KMS-11 (cell line): ENCODE data around the gene TMEM131L.

Experiments
- H2AFZ ChIP-seq: fragments of 200-600 bp; sonication (generic); 2 replicates; pipeline ENCODE4 v1.6.1; 2016; ENCODE audit warnings: antibody characterized with exemption, mixed run types, low read depth
- H3K27ac ChIP-seq: fragments of 200-600 bp; sonication (generic); 2 replicates; pipeline ENCODE4 v1.6.1; 2016; ENCODE audit warnings: mild to moderate bottlenecking, mixed run types
- H3K27me3 ChIP-seq: fragments of 200-600 bp; sonication (generic); 2 replicates; pipeline ENCODE4 v1.6.1; 2017; ENCODE audit warnings: mild to moderate bottlenecking, low read depth, mixed run types, moderate library complexity; ENCODE audit not compliant: insufficient read depth
- H3K36me3 ChIP-seq: fragments of 200-600 bp; sonication (generic); 2 replicates; pipeline ENCODE4 v1.6.1; 2017; ENCODE audit warnings: mild to moderate bottlenecking, mixed run types; ENCODE audit not compliant: insufficient read depth
- H3K4me1 ChIP-seq: fragments of 200-600 bp; sonication (generic); 2 replicates; pipeline ENCODE4 v1.6.1; 2016; ENCODE audit warnings: mild to moderate bottlenecking, low read depth, mixed run types; ENCODE audit not compliant: poor library complexity, severe bottlenecking
- H3K4me2 ChIP-seq: fragments of 200-600 bp; sonication (generic); 2 replicates; pipeline ENCODE4 v1.7.0; 2016; ENCODE audit warnings: mild to moderate bottlenecking, mixed run types
- H3K4me3 ChIP-seq: fragments of 200-600 bp; sonication (generic); IDR thresholded peaks from 2 replicates; pipeline ENCODE4 v1.6.1; 2017; ENCODE audit warnings: low read depth, low read length, mixed read lengths; ENCODE audit not compliant: insufficient read depth
- H3K79me2 ChIP-seq: fragments of 200-600 bp; sonication (generic); 2 replicates; pipeline ENCODE4 v1.6.1; 2016; ENCODE audit warnings: low read depth, mixed run types; ENCODE audit not compliant: insufficient read depth
- H3K9ac ChIP-seq: fragments of 200-600 bp; sonication (generic); 2 replicates; pipeline ENCODE4 v1.6.1; 2016; ENCODE audit warnings: mild to moderate bottlenecking, mixed run types
- H4K20me1 ChIP-seq: fragments of 200-600 bp; sonication (generic); 2 replicates; pipeline ENCODE4 v1.6.1; 2016; ENCODE audit warnings: mild to moderate bottlenecking, mixed run types; ENCODE audit not compliant: insufficient read depth
- TF ChIP-seq, protein P1 (sequence below): fragments of 200-600 bp; sonication (generic); conservative IDR thresholded peaks from 2 replicates; pipeline ENCODE4 v1.6.1; 2017; ENCODE audit warnings: low read depth, mild to moderate bottlenecking, antibody characterized with exemption, low read length, moderate library complexity, mixed read lengths

Gene TMEM131L

DNA sequence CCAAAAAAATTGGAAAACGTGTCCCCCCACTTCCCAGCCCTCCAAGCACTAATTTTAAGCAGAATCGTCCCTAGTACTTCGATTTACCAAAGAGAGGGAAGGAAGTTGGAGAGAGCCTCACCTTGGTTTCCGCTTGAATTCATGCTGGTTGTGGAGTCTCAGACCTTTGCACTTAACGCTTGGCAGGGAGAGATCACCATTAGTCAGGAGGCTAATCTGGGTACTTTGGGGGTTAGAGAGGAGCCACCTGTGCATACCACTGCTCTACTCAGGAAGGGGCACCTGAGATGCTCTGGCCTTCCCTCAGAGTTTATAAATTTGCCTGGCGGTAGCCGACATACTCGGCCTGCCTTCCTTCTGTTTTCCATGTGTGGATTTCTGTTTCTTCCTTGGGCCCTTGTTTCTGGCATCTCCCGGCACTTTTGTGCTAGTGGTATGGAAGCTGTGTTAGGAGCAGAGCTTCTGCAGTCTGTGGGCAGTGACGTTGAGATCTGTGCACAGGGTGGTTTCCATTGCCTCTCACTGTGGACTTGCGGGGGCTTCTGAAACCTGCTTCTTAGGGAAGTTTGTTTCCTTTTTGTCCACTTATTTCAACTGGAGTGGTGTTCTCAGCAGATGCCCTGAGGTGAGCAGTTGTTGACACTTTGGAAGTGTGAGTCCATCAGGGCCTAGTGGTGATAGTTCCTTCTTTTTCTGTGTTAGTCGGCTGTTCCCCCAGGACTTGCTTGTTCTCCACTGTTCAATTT, 104.2 kb downstream of the TMEM131L start:
- no peak overlapping the region for H3K9ac ChIP-seq
- no peaks in the 10 kb centered on the region for H3K27me3 ChIP-seq
- no peak overlapping the region for H2AFZ ChIP-seq
- TF ChIP-seq, protein P1, sequence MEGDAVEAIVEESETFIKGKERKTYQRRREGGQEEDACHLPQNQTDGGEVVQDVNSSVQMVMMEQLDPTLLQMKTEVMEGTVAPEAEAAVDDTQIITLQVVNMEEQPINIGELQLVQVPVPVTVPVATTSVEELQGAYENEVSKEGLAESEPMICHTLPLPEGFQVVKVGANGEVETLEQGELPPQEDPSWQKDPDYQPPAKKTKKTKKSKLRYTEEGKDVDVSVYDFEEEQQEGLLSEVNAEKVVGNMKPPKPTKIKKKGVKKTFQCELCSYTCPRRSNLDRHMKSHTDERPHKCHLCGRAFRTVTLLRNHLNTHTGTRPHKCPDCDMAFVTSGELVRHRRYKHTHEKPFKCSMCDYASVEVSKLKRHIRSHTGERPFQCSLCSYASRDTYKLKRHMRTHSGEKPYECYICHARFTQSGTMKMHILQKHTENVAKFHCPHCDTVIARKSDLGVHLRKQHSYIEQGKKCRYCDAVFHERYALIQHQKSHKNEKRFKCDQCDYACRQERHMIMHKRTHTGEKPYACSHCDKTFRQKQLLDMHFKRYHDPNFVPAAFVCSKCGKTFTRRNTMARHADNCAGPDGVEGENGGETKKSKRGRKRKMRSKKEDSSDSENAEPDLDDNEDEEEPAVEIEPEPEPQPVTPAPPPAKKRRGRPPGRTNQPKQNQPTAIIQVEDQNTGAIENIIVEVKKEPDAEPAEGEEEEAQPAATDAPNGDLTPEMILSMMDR, result no peak
- H4K20me1 ChIP-seq, result no peaks in the 10 kb centered on the region
- no peak overlapping the region for H3K27ac ChIP-seq
- H3K4me3 ChIP-seq, result no peak overlapping the region
- H3K36me3 ChIP-seq, result no peaks in the 10 kb centered on the region
- peaks cover 15% of the 10 kb centered on the region for H3K4me1 ChIP-seq
- no peaks in the 10 kb centered on the region for H3K79me2 ChIP-seq
- H3K4me2 ChIP-seq, result no peak overlapping the region

DNA sequence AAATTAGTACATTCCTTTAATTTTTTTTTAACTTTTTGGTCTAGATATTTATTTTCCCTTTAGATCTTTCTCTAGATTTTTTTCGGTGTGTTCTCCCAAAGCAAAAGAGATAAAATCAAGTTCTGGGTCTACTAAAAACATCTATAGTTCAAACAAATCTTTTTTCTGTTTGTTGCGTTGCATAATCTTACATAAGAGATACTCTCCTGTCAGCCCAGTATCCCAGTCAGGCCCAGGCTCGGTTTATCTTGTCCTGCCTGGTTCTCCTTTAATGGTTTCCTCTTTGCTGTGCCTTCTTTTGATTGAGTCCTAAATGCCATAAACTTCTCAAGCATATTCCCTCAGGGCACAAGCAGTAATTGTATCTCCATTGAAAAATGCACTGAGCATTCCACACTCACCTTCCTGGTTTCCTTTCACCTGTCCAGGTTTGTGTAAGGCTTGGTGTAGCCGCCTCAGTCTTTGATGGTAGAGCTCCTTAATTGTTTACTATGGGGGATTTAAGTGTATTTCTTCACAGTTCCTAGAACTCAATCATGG, 104.9 kb downstream of the TMEM131L start:
- Histone ChIP-seq H3K4me2 (no peak overlapping the region), H3K9ac (no peak overlapping the region)

DNA sequence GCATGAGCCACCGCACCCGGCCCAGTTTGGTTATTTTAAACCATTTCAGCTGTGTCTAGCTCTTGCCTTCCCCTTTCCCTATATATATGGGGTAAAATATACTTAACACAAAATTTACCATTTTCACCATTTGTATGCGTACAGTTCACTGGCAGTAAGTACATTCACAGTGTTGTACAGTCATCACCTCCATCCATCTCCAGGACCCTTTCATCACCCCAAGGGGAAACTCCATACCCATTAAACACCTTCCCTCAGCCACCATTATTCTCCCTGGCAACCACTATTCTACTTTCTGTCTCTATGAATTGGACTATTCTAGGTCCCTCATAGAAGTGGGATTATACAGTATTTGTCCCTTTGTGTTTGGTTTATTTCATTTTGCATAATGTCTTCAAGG, 106.4 kb downstream of the TMEM131L start:
- TF ChIP-seq, protein P1, result no peak
- Histone ChIP-seq H3K9ac (no peak overlapping the region), H3K4me3 (no peak overlapping the region), H3K27ac (no peak overlapping the region), H3K79me2 (no peaks in the 10 kb centered on the region), H3K4me1 (peaks cover 22% of the 10 kb centered on the region), H3K4me2 (no peak overlapping the region), H3K27me3 (no peaks in the 10 kb centered on the region), H3K36me3 (no peaks in the 10 kb centered on the region), H2AFZ (no peak overlapping the region), H4K20me1 (no peaks in the 10 kb centered on the region)

More for the DNA sequence above, 104.9 kb downstream of the TMEM131L start:
- no peaks in the 10 kb centered on the region for H4K20me1 ChIP-seq
- H3K4me1 ChIP-seq, result peaks cover 21% of the 10 kb centered on the region
- TF ChIP-seq, protein P1, result no peak
- H2AFZ ChIP-seq, result no peak overlapping the region
- no peaks in the 10 kb centered on the region for H3K79me2 ChIP-seq
- H3K36me3 ChIP-seq, result no peaks in the 10 kb centered on the region
- H3K27ac ChIP-seq, result no peak overlapping the region
- no peak overlapping the region for H3K4me3 ChIP-seq
- no peaks in the 10 kb centered on the region for H3K27me3 ChIP-seq

DNA sequence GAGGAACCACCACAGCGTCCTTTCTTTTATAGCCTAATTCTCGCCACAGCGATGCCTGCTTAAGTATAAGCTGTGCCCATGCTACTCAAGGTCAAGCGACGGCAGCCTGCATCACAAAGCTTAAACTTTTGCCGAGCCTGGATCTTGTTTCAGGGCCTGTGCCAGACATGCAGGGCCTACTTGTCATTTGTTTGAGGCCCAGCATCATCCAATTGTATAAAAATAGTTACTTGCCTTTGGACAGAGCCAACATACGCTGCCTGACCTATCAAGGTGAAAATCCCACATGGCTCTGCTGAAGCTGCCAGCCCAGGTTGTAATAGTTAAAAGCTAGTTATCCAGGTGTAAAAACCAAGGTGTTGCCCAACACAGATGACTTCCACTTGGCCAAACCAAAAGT, 107.1 kb downstream of the TMEM131L start:
- no peaks in the 10 kb centered on the region for H3K27me3 ChIP-seq
- no peaks in the 10 kb centered on the region for H3K36me3 ChIP-seq
- H3K9ac ChIP-seq, result no peak overlapping the region
- no peak overlapping the region for H2AFZ ChIP-seq
- no peak overlapping the region for H3K27ac ChIP-seq
- no peaks in the 10 kb centered on the region for H4K20me1 ChIP-seq
- no peak overlapping the region for H3K4me3 ChIP-seq
- peaks cover 22% of the 10 kb centered on the region for H3K4me1 ChIP-seq
- TF ChIP-seq, protein P1, result no peak
- H3K4me2 ChIP-seq, result no peak overlapping the region; the same call in 1 of the 2 replicates
- H3K79me2 ChIP-seq, result no peaks in the 10 kb centered on the region
